NCI-H2107 (cell line): ENCODE data around the gene PHF20.
"Not testable (repeated sequence)": the region's sequence is repeated elsewhere in the genome, so short reads cannot be mapped to it uniquely, and the experiment has no call there.

ENCODE experiments used
- DNase-seq: peaks from one replicate; lab custom pipeline; 2025; lab: John Stamatoyannopoulos, UW

Gene PHF20

GRCh38 chr20:35771689-35772562 lies at the start of gene PHF20:
Gene PHF20, plus strand, starts transcription at chr20:35772015. Its CDS starts 29,508 bp downstream, at chr20:35801523.
- DNase-seq, result peak; percentile 73

GRCh38 chr20:35723275-35723639 lies 48.6 kb upstream of the PHF20 start:
- DNase-seq, result not testable (repeated sequence)

GRCh38 chr20:35723652-35724320 lies 48.0 kb upstream of the PHF20 start:
- DNase-seq, result not testable (repeated sequence)

- no peak for DNase-seq
These were observed 47.2 kb upstream of the PHF20 start for GRCh38 chr20:35724321-35725230.

GRCh38 chr20:35726842-35727711 lies 44.7 kb upstream of the PHF20 start:
- no peak for DNase-seq

- DNase-seq, result no peak
These were observed 42.5 kb upstream of the PHF20 start for GRCh38 chr20:35729283-35729807.

- DNase-seq, result no peak
These were observed 41.8 kb upstream of the PHF20 start for GRCh38 chr20:35729836-35730582.

- DNase-seq, result no peak
These were observed 41.0 kb upstream of the PHF20 start for GRCh38 chr20:35730583-35731468.

- no peak for DNase-seq
These were observed 40.4 kb upstream of the PHF20 start for GRCh38 chr20:35731469-35731788.

GRCh38 chr20:35731862-35732643 lies 39.8 kb upstream of the PHF20 start:
- no peak for DNase-seq

GRCh38 chr20:35732644-35732982 lies 39.2 kb upstream of the PHF20 start:
- DNase-seq, result no peak

GRCh38 chr20:35734374-35734773 lies 37.4 kb upstream of the PHF20 start:
- DNase-seq, result no peak

- DNase-seq, result no peak
These were observed 36.8 kb upstream of the PHF20 start for GRCh38 chr20:35734777-35735649.

- DNase-seq, result no peak
These were observed 35.9 kb upstream of the PHF20 start for GRCh38 chr20:35735826-35736470.

GRCh38 chr20:35737865-35738333 lies 33.9 kb upstream of the PHF20 start:
- no peak for DNase-seq

GRCh38 chr20:35738410-35739179 lies 33.2 kb upstream of the PHF20 start:
- DNase-seq, result no peak
